H9 (cell line): ENCODE data around the gene OR11H7. TPM values are rescaled to one million over a fixed set of nuclear protein-coding genes. Genes with fewer than 3 reads are reported as not detected.

Source experiments
- DNase-seq: peaks from one replicate; pipeline ENCODE4 v3.0.0-alpha.2; 2017
- H2AFZ ChIP-seq: one replicate; pipeline ENCODE4 v1.6.1; 2013; ENCODE audit warnings: mild to moderate bottlenecking, low read length, control low read depth, moderate library complexity
- H2AK5ac ChIP-seq: 2 replicates; pipeline ENCODE4 v1.6.1; 2013; ENCODE audit warnings: low read length, control low read depth, mixed read lengths; ENCODE audit not compliant: insufficient read length
- H2BK120ac ChIP-seq: one replicate; pipeline ENCODE4 v1.6.1; 2013; ENCODE audit warnings: low read depth, mild to moderate bottlenecking, low read length, control low read depth, inconsistent platforms; ENCODE audit not compliant: poor library complexity, severe bottlenecking
- H2BK12ac ChIP-seq: 2 replicates; pipeline ENCODE4 v1.6.1; 2013; ENCODE audit warnings: low read length, control low read depth, mixed read lengths, low read depth; ENCODE audit not compliant: insufficient read length
- H2BK15ac ChIP-seq: 2 replicates; pipeline ENCODE4 v1.6.1; 2013; ENCODE audit warnings: low read depth, low read length, control low read depth
- H2BK20ac ChIP-seq: one replicate; pipeline ENCODE4 v1.6.1; 2013; ENCODE audit warnings: low read depth, mild to moderate bottlenecking, low read length, control low read depth, inconsistent platforms; ENCODE audit not compliant: poor library complexity, severe bottlenecking
- H2BK5ac ChIP-seq: 2 replicates; pipeline ENCODE4 v1.6.1; 2013; ENCODE audit warnings: low read length, control low read depth, mixed read lengths; ENCODE audit not compliant: insufficient read length
- H3K14ac ChIP-seq: 2 replicates; pipeline ENCODE4 v1.6.1; 2013; ENCODE audit warnings: low read length, control low read depth; ENCODE audit not compliant: insufficient read depth
- H3K18ac ChIP-seq: 2 replicates; pipeline ENCODE4 v1.6.1; 2013; ENCODE audit warnings: low read depth, mild to moderate bottlenecking, mixed read lengths, low read length, control low read depth; ENCODE audit not compliant: insufficient read length
- H3K23ac ChIP-seq: 2 replicates; pipeline ENCODE4 v1.6.1; 2013; ENCODE audit warnings: low read length, control low read depth, mixed read lengths, low read depth; ENCODE audit not compliant: insufficient read length
- H3K23me2 ChIP-seq: 2 replicates; pipeline ENCODE4 v1.6.1; 2013; ENCODE audit warnings: low read depth, mild to moderate bottlenecking, mixed read lengths, low read length, control low read depth; ENCODE audit not compliant: insufficient read length, poor library complexity, severe bottlenecking
- H3K27ac ChIP-seq: 2 replicates; pipeline ENCODE4 v1.5.1; 2013; ENCODE audit warnings: low read length, control low read depth, mixed read lengths, low read depth; ENCODE audit not compliant: insufficient read length
- H3K27me3 ChIP-seq: 2 replicates; pipeline ENCODE4 v1.6.1; 2013; ENCODE audit warnings: low read length, control low read depth, inconsistent platforms; ENCODE audit not compliant: insufficient read depth
- H3K4ac ChIP-seq: 2 replicates; pipeline ENCODE4 v1.6.1; 2013; ENCODE audit warnings: low read depth, mild to moderate bottlenecking, control low read depth, inconsistent platforms, low read length, moderate library complexity
- H3K4me1 ChIP-seq: 2 replicates; pipeline ENCODE4 v1.6.1; 2013; ENCODE audit warnings: low read length, control low read depth, inconsistent platforms; ENCODE audit not compliant: insufficient read depth
- H3K4me2 ChIP-seq: 2 replicates; pipeline ENCODE4 v1.6.1; 2013; ENCODE audit warnings: low read length, control low read depth, mixed read lengths; ENCODE audit not compliant: insufficient read length, insufficient read depth
- H3K56ac ChIP-seq: 2 replicates; pipeline ENCODE4 v1.6.1; 2013; ENCODE audit warnings: low read depth, mild to moderate bottlenecking, mixed read lengths, low read length, control low read depth; ENCODE audit not compliant: insufficient read length
- H3K79me1 ChIP-seq: 2 replicates; pipeline ENCODE4 v1.6.1; 2013; ENCODE audit warnings: low read depth, mild to moderate bottlenecking, moderate library complexity, low read length, control low read depth, inconsistent platforms; ENCODE audit not compliant: insufficient read depth, poor library complexity, severe bottlenecking
- H3K79me2 ChIP-seq: 2 replicates; pipeline ENCODE4 v1.6.1; 2013; ENCODE audit warnings: low read length, control low read depth, inconsistent platforms; ENCODE audit not compliant: insufficient read depth
- H3K9ac ChIP-seq: 2 replicates; pipeline ENCODE4 v1.6.1; 2013; ENCODE audit warnings: low read length, control low read depth, mixed read lengths; ENCODE audit not compliant: insufficient read length; ENCODE audit errors: extremely low read depth
- H3K9me3 ChIP-seq: one replicate; pipeline ENCODE4 v1.6.1; 2013; ENCODE audit warnings: low read depth, low read length, inconsistent platforms; ENCODE audit not compliant: control insufficient read depth
- H3T11ph ChIP-seq: one replicate; pipeline ENCODE4 v1.6.1; 2013; ENCODE audit warnings: mild to moderate bottlenecking, low read length, control low read depth, inconsistent platforms
- H4K20me1 ChIP-seq: one replicate; pipeline ENCODE4 v1.6.1; 2013; ENCODE audit not compliant: control insufficient read depth, insufficient read length, insufficient read depth
- H4K5ac ChIP-seq: 2 replicates; pipeline ENCODE4 v1.6.1; 2013; ENCODE audit warnings: low read depth, mild to moderate bottlenecking, mixed read lengths, low read length, control low read depth; ENCODE audit not compliant: insufficient read length
- H4K8ac ChIP-seq: replicated peaks from 2 replicates; pipeline ENCODE4 v1.6.1; 2013; ENCODE audit warnings: low read length, control low read depth, mixed read lengths, low read depth; ENCODE audit not compliant: insufficient read length
- H4K91ac ChIP-seq: 2 replicates; pipeline ENCODE4 v1.6.1; 2013; ENCODE audit warnings: low read depth, mild to moderate bottlenecking, moderate library complexity, mixed read lengths, low read length, control low read depth; ENCODE audit not compliant: insufficient read length
- H3K27ac Mint-ChIP-seq, 3 experiments: 2 replicates in 2 of 3; 3 replicates in 1 of 3; pipeline ENCODE4 v1.8.0; 2020 to 2021; ENCODE audit warnings: mixed read lengths in 3 of 3, mild to moderate bottlenecking in 1 of 3, moderate library complexity in 1 of 3
- H3K27me3 Mint-ChIP-seq: 2 replicates; pipeline ENCODE4 v1.8.0; 2021; ENCODE audit warnings: low read depth, mild to moderate bottlenecking, moderate library complexity, mixed read lengths
- H3K36me3 Mint-ChIP-seq, 3 experiments: 2 replicates in 2 of 3; 3 replicates in 1 of 3; pipeline ENCODE4 v1.8.0; 2020 to 2021; ENCODE audit warnings: low read depth in 3 of 3, mixed read lengths in 3 of 3; ENCODE audit not compliant: insufficient read depth in 1 of 3
- H3K4me1 Mint-ChIP-seq, 2 experiments: 2 replicates each; pipeline ENCODE4 v1.8.0; 2020; ENCODE audit warnings: mixed read lengths in 2 of 2
- H3K4me3 Mint-ChIP-seq, 2 experiments: 2 replicates in 1 of 2; 3 replicates in 1 of 2; pipeline ENCODE4 v1.8.0; 2020 to 2021; ENCODE audit warnings: mild to moderate bottlenecking in 2 of 2, mixed read lengths in 2 of 2, moderate library complexity in 1 of 2
- H3K9me3 Mint-ChIP-seq, 2 experiments: 2 replicates in 1 of 2; 3 replicates in 1 of 2; pipeline ENCODE4 v1.8.0; 2020; ENCODE audit warnings: mild to moderate bottlenecking in 2 of 2, mixed read lengths in 2 of 2, moderate library complexity in 1 of 2
- WGBS: extraction: QIAGEN DNeasy Blood & Tissue Kit; methylation state at CpG from one replicate; pipeline ENCODE4 v1.1.7; 2013; ENCODE audit warnings: missing lambda C conversion rate, low lambda C conversion rate, mixed read lengths; ENCODE audit not compliant: insufficient read length; ENCODE audit errors: extremely low coverage; 5-methylcytosine and 5-hydroxymethylcytosine counted together
- total RNA-seq: library from RNA; stranded (reverse); gene quantifications from 2 replicates; pipeline ENCODE4 v1.2.1, GENCODE V29; 2021
- TF ChIP-seq, protein P1 (sequence below): fragments of 200-600 bp; sonication (generic); conservative IDR thresholded peaks from 3 replicates; pipeline ENCODE4 v1.8.0; 2021; ENCODE audit warnings: antibody characterized with exemption, mild to moderate bottlenecking

The OR11H7 gene
- total RNA-seq, 1 experiment from 2014 or later = not detected

DNA sequence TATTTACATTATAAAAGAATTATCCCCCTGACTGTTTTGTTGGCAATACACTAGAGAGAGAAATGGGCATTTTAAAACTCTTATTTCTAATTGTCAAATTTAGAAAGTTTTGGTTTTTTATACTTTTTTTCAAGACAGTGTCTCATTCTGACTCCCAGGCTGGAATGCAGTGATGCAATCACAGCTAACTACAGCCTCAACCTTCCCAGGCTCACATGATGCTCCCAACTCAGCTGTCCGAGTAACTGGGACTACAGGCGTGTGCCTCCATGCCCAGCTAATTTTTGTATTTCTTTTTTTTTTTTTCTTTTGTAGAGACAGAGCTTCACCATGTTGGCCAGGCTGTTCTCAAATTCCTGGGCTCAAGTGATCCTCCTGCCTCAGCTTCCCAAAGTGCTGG is 13.6 kb upstream of the OR11H7 start:
- Histone ChIP-seq H3K79me2 (no peaks in the 10 kb centered on the region), H3K4ac (no peak overlapping the region), H3K18ac (no peak overlapping the region), H3K27me3 (no peaks in the 10 kb centered on the region), H3K23ac (no peak overlapping the region), H4K5ac (no peak overlapping the region), H2BK20ac (no peak overlapping the region), H3K27ac (no peak overlapping the region), H2BK120ac (no peak overlapping the region), H2BK12ac (no peak overlapping the region), H3K56ac (no peak overlapping the region), H3K4me1 (no peaks in the 10 kb centered on the region), H2BK15ac (no peak overlapping the region), H3T11ph (no peak overlapping the region), H3K14ac (no peak overlapping the region), H3K79me1 (no peaks in the 10 kb centered on the region), H2BK5ac (no peak overlapping the region), H3K23me2 (no peaks in the 10 kb centered on the region), H4K8ac (no peak overlapping the region), H2AFZ (no peak overlapping the region), H3K9me3 (peaks cover 47% of the 10 kb centered on the region), H3K9ac (no peak overlapping the region), H4K91ac (no peak overlapping the region), H2AK5ac (no peak overlapping the region), H4K20me1 (no peaks in the 10 kb centered on the region), H3K4me2 (no peak overlapping the region)
- WGBS = no CpG with 5 or more reads among the region's 2 CpGs
- Mint-ChIP-seq H3K4me3 (no peak overlapping the region), H3K4me1 (no peaks in the 10 kb centered on the region), H3K27ac (no peak overlapping the region), H3K9me3 (peaks cover 83 to 88% of the 10 kb centered on the region in 2 experiments), H3K36me3 (peaks cover 9 to 25% (median 20%) of the 10 kb centered on the region in 3 experiments; a peak in 6 of 7 replicates), H3K27me3 (peaks cover 2% of the 10 kb centered on the region)
- TF ChIP-seq, protein P1, sequence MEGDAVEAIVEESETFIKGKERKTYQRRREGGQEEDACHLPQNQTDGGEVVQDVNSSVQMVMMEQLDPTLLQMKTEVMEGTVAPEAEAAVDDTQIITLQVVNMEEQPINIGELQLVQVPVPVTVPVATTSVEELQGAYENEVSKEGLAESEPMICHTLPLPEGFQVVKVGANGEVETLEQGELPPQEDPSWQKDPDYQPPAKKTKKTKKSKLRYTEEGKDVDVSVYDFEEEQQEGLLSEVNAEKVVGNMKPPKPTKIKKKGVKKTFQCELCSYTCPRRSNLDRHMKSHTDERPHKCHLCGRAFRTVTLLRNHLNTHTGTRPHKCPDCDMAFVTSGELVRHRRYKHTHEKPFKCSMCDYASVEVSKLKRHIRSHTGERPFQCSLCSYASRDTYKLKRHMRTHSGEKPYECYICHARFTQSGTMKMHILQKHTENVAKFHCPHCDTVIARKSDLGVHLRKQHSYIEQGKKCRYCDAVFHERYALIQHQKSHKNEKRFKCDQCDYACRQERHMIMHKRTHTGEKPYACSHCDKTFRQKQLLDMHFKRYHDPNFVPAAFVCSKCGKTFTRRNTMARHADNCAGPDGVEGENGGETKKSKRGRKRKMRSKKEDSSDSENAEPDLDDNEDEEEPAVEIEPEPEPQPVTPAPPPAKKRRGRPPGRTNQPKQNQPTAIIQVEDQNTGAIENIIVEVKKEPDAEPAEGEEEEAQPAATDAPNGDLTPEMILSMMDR = no peak
- DNase-seq = no peak
